Endometrium (tissue), 2 donors: ENCODE results near the gene UBR7.
"Not testable (repeated sequence)": the region's sequence is repeated elsewhere in the genome, so short reads cannot be mapped to it uniquely, and the experiment has no call there.

Experiments
- FAIRE-seq: peaks from 2 replicates; lab custom pipeline; 2012; peaks lifted over from hg19 to GRCh38; lab: Jason Lieb, UNC
- donor health status: control.
- donor health status: control.

The UBR7 gene, protein sequence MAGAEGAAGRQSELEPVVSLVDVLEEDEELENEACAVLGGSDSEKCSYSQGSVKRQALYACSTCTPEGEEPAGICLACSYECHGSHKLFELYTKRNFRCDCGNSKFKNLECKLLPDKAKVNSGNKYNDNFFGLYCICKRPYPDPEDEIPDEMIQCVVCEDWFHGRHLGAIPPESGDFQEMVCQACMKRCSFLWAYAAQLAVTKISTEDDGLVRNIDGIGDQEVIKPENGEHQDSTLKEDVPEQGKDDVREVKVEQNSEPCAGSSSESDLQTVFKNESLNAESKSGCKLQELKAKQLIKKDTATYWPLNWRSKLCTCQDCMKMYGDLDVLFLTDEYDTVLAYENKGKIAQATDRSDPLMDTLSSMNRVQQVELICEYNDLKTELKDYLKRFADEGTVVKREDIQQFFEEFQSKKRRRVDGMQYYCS

DNA sequence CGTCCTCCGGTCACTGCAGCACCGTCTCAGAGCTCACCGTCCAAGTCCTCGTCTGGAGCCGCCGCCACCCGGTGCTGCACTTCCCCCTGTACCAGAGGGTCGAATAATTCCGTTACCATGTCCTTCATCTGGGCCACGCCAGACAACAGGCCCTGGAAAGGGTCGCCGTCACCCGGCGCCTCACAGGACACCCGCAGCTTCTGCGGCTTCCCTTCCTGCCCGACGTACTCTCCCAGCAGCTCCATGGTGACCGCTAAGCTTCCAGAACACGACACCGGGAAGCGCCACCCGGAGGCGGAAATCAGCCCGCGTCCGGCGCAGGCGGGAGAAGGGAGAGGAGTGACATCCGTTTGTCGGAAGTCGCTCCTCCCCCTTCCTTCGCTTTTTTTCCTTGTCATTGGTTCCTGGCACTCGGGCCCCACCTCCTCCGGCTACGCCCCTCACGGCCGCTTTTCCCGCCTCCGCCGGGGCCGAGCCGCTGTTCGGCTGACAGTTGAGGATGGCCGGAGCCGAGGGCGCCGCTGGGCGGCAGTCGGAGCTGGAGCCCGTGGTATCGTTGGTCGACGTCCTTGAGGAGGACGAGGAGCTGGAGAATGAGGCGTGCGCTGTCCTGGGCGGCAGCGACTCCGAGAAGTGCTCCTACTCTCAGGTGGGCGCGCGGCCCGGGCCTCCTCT is at the start of gene UBR7, which contains the start of gene GON7:
Gene UBR7 (plus strand): TSS at position 464 of the 675 bp plus-strand sequence. CDS start 36 bp downstream, at position 500.
Gene GON7 (minus strand): TSS at position 273 of the 675 bp plus-strand sequence. CDS start 28 bp downstream, at position 245.
- peak; percentile 92 for FAIRE-seq

DNA sequence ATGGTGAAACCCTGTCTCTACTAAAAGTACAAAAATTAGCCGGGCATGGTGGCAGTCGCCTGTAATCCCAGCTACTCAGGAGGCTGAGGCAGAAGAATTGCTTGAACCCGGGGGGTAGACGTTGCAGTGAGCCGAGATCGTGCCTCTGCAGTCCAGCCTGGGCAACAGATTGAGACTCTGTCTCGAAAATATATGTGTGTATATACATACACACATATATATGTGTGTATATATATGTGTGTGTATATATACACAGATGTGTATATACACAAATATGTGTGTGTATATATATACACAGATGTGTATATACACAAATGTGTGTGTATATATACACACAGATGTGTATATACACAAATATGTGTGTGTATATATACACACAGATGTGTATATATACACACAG is 48.7 kb upstream of the UBR7 start:
- not testable (repeated sequence) for FAIRE-seq

DNA sequence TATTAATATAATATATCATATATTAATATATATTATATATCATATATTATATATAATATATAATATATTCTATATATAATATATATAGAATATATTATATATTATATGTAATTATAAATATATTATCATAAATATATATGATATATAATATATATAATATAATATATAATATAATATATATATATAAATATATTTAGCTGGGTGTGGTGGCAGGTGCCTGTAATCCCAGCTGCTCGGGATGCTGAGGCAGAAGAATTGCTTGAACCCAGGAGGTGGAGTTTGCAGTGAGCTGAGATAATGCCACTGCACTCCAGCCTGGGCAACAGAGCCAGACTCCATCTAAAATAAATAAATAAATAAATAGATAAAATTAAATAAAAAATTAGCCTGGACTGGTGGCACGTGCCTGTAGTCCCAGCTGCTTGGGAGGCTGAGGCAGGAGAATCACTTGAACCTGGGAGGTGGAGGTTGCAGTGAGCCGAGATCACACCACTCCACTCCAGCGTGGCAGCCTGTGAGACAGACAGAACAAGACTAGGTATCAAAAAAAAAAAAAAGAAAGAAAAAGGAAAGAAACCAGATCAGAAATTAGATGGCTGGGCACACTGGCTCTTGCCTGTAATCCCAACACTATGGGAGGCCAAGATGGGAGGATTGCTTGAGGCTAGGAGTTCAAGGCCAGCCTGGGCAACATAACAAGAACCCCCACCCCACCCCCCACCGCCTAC is 47.3 kb upstream of the UBR7 start:
- not testable (repeated sequence) for FAIRE-seq

- no peak for FAIRE-seq
Measured at GRCh38 chr14:93160353-93160801, 46.7 kb upstream of the UBR7 start.

DNA sequence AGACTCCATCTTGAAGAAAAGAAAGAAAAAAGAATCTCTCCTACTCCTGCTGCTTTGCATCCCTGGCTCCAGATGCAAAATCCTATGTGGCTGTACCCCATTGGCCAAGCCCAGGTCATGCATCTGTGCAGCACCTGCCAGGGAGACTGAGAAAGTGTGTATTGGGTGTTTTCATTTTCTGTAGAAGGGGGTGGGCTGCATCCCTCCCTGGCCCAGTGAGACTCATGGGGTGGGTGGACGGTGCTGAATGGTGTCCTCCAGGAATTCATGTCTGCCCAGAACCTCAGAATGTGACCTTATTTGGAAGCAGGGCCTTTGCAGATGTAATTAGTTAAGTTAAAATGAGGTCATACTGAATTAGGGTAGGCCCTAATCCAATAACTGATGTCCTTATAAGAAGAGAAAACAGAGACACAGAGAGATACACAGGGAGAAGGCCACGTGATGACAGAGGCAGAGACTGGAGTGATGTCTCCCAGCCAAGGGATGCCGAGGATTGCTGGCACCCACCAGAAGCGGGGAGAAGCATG is 45.6 kb upstream of the UBR7 start:
- no peak for FAIRE-seq

GRCh38 chr14:93163564-93163963 is 43.5 kb upstream of the UBR7 start:
- FAIRE-seq: no peak

DNA sequence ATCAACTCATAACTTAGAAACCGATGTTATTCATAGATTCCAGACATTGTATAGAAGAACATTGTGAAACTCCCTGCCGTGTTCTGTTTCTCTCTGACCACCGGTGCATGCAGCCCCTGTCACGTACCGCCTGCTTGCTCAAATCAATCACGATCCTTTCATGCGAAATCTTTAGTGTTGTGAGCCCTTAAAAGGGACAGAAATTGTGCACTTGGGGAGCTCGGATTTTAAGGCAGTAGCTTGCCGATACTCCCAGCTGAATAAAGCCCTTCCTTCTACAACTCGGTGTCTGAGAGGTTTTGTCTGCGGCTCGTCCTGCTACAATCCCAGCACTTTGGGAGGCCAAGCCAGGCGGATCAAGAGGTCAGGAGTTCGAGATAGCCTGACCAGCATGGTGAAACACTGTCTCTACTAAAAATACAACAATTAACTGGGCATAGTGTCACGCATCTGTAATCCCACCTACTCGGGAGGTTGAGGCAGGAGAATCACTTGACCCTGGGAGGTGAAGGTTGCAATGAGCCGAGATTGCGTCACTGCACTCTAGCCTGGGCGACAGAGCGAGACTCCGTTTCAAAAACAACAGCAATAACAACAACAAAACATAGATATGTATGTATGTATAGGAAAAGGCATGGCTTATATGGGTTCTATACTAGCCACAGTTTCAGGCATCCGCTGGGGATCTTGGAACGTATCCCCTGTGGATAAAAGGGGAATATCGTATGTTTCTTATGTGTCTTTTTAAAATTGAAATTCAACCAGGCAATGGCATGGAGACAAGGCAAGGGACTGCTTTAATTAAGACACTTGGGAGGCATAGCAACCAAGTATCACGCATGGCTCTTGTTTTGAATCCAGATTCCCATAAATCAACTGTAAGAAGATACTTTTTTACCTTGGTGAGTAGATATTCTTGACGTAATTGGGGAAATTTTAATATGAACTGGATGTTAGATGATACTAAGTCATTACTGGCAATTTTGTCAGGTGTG is 41.5 kb upstream of the UBR7 start:
- not testable (repeated sequence) for FAIRE-seq

DNA sequence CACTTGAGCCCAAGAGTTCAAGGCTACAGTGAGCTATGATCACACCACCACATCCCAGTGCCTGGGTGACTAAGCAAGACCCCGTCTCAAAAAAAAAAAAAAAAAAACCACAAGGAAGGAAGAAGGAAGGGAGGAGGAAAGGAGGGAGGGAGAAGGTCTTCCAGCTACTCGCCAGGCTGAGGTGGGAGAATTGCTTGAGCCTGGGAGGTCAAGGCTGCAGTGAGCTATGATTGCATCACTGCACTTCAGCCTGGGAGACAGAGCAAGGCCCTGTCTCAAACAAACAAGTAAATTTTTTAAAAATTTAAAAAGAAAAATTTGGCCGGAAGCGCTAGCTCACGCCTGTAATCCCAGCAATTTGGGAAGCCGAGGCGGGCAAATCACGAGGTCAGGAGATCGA is 38.4 kb upstream of the UBR7 start:
- not testable (repeated sequence) for FAIRE-seq

DNA sequence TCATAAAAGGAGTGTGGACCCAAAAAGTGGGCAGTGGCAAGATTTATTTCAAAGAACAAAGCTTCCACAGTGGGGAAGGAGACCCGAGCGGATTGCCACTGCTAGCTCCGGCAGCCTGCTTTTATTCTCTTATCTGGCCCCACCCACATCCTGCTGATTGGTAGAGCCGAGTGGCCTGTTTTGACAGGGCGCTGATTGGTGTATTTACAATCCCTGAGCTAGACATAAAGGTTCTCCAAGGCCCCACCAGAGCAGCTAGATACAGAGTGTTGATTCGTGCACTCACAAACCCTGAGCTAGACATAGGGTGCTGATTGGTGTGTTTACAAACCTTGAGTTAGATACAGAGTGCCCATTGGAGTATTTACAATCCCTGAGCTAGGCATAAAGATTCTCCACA is 37.4 kb upstream of the UBR7 start:
- FAIRE-seq: not testable (repeated sequence)

- not testable (repeated sequence) for FAIRE-seq
Measured at GRCh38 chr14:93170141-93170540, 36.9 kb upstream of the UBR7 start.

- FAIRE-seq: no peak
Measured at GRCh38 chr14:93171376-93171775, 35.7 kb upstream of the UBR7 start.

- FAIRE-seq: no peak
Measured at GRCh38 chr14:93173943-93174395, 33.1 kb upstream of the UBR7 start.

DNA sequence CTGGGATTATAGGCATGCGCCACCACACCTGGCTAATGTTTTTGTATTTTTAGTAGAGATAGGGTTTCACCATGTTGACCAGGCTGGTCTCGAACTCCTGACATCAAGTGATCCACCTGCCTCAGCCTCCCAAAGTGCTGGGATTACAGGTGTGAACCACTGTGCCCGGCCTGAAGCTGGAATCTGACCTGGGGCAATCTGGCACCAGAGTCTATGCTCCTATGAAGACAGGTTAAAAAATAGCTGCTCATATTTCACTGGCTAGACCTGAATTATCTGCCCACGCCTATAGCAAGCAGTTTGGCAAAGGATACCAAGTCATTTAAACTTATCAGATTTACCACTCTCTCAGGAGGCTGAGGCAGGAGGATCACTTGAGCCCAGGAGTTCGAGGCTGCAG is 32.3 kb upstream of the UBR7 start:
- not testable (repeated sequence) for FAIRE-seq

DNA sequence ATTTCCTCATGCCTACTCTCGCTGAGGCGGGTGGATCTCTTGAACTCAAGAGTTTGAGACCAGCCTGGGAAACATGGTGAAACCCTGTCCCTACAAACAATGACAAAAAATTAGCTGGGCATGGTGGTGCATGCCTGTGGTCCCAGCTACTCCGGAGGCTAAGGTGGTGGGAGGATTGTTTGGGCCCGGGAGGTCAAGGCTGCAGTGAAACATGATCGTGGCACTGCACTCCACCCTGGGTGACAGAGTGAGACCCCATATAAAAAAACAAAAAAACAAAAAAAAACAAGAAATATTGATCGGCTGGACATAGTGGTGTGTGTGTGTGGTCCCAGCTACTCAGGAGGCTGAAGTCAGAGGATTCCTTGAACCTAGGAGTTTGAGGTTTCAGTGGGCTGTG is 31.6 kb upstream of the UBR7 start:
- FAIRE-seq: no peak

- FAIRE-seq: no peak
Measured at GRCh38 chr14:93183596-93184317, 23.3 kb upstream of the UBR7 start.

DNA sequence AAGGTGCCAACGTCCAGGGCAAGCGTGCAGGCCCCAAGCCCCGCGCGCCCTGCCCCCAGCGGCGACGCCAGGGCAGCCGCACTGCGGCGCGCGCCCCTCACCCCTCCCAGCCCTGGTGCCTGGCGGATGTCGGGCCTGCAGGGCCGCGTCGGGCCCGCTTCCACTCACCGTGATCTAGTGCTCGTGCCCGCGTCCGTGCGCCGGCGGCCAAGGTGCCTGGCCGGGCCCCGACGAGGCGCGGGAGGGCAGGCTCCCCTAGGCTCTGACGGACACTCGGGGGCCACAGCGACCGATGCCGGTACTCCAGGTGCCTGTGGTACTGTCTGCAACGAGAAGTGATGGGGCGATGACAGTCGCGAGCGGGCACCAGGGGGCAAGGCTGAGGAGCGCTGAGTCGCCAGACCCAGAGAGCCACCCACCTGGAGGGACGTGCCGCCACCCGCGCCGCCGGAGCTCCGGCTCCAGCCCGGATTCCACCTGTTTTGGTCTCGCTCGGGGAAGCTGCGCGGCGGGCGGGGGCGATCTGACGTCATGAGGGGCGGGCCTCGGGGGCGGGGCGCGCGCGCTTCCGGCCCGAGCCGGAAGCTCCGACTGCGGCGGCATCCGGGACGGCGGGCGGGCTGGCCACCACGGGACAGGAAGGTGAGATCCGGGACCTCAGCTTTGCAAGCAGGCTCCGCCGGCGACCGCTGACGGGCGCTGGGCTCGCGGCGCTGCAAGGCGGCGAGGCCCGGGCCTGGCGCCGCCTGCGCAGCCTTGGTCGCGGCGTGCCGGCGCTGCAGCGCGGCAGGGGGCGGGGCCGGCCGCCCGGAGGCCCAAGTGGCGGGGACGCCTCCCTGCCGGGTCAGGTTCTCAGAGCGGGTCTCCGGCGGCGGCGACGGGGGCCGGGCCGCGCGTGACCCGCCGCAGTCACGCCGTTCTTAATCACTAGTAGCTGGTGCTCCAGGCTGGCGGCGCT is 22.4 kb upstream of the UBR7 start, which contains the start of the genes LYSET and MOAP1:
Gene LYSET (plus strand): TSS at position 927 of the 958 bp plus-strand sequence. CDS start 89 bp downstream, outside the sequence.
Gene MOAP1 (minus strand): TSS at position 507 of the 958 bp plus-strand sequence. CDS start 655 bp downstream, outside the sequence.
- FAIRE-seq: no peak

DNA sequence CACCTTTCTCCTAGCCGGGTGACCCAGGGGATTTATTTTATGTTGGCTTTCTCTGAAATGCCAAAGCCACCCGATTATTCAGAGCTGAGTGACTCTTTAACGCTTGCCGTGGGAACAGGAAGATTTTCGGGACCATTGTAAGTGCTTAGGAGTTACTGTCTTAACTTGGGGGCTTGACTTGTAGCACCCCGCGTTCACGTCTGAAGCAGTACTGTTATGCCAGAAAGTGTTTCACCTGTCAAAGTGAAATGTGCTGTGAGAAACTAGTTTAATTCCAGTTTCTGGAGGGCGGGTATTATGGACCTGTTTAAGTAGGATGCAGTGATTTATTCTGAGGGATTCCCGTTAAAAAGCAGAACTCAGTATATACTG is 21.7 kb upstream of the UBR7 start:
- FAIRE-seq: no peak

DNA sequence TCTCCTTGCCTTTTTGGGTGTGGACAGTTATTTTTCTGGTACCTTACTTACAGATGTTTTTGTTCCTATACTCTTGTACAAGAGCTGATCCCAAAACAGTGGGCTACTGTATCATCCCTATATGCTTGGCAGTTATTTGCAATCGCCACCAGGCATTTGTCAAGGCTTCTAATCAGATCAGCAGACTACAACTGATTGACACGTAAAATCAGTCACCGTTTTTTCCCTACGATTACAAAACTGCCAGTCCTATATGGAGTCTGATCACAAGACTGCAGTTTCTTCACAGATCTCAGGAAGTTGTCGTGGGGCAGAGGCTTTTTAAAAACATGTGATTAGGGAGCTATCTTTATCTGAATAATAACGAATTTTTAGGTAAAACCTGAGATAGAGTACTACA is 20.6 kb upstream of the UBR7 start:
- no peak for FAIRE-seq

DNA sequence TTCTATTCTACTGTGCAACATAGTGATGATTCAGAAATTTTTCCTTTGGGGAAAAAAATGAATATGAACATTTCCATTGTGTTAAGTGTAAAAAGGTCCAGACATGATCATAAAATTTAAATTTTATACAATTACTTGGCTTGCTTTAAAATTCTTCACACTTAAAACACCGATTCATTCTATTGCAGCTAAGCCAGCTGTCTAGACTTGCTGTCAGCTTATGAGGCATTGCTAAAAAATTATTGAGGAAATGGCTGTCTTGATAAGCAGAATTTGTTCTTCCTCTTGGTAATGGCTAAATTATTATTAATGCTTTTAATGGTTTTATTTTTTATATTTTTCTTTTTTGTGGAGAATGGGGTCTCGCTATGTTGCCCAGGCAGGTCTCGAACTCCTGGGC is 20.1 kb upstream of the UBR7 start:
- no peak for FAIRE-seq
